Common myeloid progenitor, CD34-positive (primary cell): ENCODE measurements around the gene ZBTB2.
"Not testable (repeated sequence)": the region's sequence is repeated elsewhere in the genome, so short reads cannot be mapped to it uniquely, and the experiment has no call there.

Source experiments
- CTCF ChIA-PET: fragments of 350-600 bp; sonication (Branson Sonifier 250); formaldehyde crosslinking; loops from one replicate; lab custom pipeline; 2021; ENCODE audit warnings: antibody characterized with exemption; lab: Charles Lee
- POLR2A ChIA-PET: fragments of 350-600 bp; sonication (Branson Sonifier 250); formaldehyde crosslinking; loops from one replicate; lab custom pipeline; 2021; ENCODE audit warnings: antibody characterized with exemption; lab: Charles Lee
- DNase-seq, 3 donors: peaks; one replicate each; pipeline versions ENCODE4 v3.0.0 to v3.0.0-alpha.2; 2013
- H3K27ac ChIP-seq, 2 experiments: 1 replicate in 1 of 2; 2 replicates in 1 of 2; pipeline ENCODE4 v1.7.0; 2013; ENCODE audit warnings: inconsistent platforms in 2 of 2, low read length in 2 of 2, mild to moderate bottlenecking in 2 of 2, low read depth in 1 of 2, moderate library complexity in 1 of 2; ENCODE audit not compliant: severe bottlenecking in 2 of 2, insufficient read depth in 1 of 2, poor library complexity in 1 of 2
- H3K27me3 ChIP-seq, 5 experiments: replicated peaks in 2 of 5; 1 replicate in 3 of 5; 2 replicates in 2 of 5; pipeline versions ENCODE4 v1.6.1 to v1.7.0; 2013; ENCODE audit warnings: low read length in 4 of 5, mild to moderate bottlenecking in 2 of 5, moderate library complexity in 2 of 5, inconsistent platforms in 1 of 5; ENCODE audit not compliant: insufficient read depth in 5 of 5, control insufficient read depth in 4 of 5
- H3K36me3 ChIP-seq, 4 experiments: 1 replicate in 2 of 4; 2 replicates in 2 of 4; pipeline versions ENCODE4 v1.6.1 to v1.7.0; 2013; ENCODE audit warnings: low read length in 3 of 4, control low read depth in 1 of 4, mild to moderate bottlenecking in 1 of 4; ENCODE audit not compliant: control insufficient read depth in 4 of 4, insufficient read depth in 4 of 4
- H3K4me1 ChIP-seq, 4 experiments: 1 replicate in 3 of 4; 2 replicates in 1 of 4; pipeline versions ENCODE4 v1.6.1 to v1.7.1; 2013; ENCODE audit warnings: low read length in 3 of 4, mild to moderate bottlenecking in 3 of 4, control low read depth in 1 of 4, inconsistent platforms in 1 of 4, moderate library complexity in 1 of 4; ENCODE audit not compliant: control insufficient read depth in 4 of 4, insufficient read depth in 4 of 4; ENCODE audit errors: control extremely low read depth in 1 of 4
- H3K4me3 ChIP-seq, 7 experiments: 1 replicate in 4 of 7; 2 replicates in 3 of 7; pipeline versions ENCODE4 v1.5.1 to v1.7.0; 2013; ENCODE audit warnings: mild to moderate bottlenecking in 7 of 7, low read length in 6 of 7, moderate library complexity in 6 of 7, inconsistent platforms in 2 of 7, low read depth in 2 of 7, control low read depth in 1 of 7; ENCODE audit not compliant: insufficient read depth in 4 of 7, control insufficient read depth in 1 of 7; ENCODE audit errors: extremely low read depth in 1 of 7
- H3K9me3 ChIP-seq, 5 experiments: 1 replicate in 4 of 5; 2 replicates in 1 of 5; pipeline versions ENCODE4 v1.6.1 to v1.7.1; 2013; ENCODE audit warnings: low read length in 4 of 5, mild to moderate bottlenecking in 2 of 5, inconsistent platforms in 1 of 5, low read depth in 1 of 5, moderate library complexity in 1 of 5; ENCODE audit not compliant: control insufficient read depth in 4 of 5, insufficient read depth in 2 of 5; ENCODE audit errors: control extremely low read depth in 1 of 5
- WGBS: methylation state at CpG from one replicate; pipeline ENCODE4 v1.1.5; 2013; ENCODE audit not compliant: insufficient coverage; 5-methylcytosine and 5-hydroxymethylcytosine counted together

The ZBTB2 gene

DNA sequence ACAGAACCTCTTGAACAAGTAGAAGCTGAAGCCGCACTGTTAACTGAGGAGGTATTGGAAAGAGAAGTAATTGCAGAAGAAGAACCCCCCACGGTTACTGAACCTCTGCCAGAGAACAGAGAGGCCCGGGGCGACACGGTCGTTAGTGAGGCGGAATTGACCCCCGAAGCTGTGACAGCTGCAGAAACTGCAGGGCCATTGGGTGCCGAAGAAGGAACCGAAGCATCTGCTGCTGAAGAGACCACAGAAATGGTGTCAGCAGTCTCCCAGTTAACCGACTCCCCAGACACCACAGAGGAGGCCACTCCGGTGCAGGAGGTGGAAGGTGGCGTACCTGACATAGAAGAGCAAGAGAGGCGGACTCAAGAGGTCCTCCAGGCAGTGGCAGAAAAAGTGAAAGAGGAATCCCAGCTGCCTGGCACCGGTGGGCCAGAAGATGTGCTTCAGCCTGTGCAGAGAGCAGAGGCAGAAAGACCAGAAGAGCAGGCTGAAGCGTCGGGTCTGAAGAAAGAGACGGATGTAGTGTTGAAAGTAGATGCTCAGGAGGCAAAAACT is 40.1 kb downstream of the ZBTB2 start:
- Histone ChIP-seq H3K36me3 (no peaks in the 10 kb centered on the region), H3K4me3 (no peak overlapping the region), H3K27ac (no peak overlapping the region), H3K9me3 (no peaks in the 10 kb centered on the region), H3K27me3 (peaks cover 0 to 5% (median 2%) of the 10 kb centered on the region in 5 experiments), H3K4me1 (no peaks in the 10 kb centered on the region)
- CTCF ChIA-PET: no interaction called here
- WGBS: 96% methylated on average over 16 of the region's 18 CpGs
- DNase-seq: no peak
- POLR2A ChIA-PET: no interaction called here

DNA sequence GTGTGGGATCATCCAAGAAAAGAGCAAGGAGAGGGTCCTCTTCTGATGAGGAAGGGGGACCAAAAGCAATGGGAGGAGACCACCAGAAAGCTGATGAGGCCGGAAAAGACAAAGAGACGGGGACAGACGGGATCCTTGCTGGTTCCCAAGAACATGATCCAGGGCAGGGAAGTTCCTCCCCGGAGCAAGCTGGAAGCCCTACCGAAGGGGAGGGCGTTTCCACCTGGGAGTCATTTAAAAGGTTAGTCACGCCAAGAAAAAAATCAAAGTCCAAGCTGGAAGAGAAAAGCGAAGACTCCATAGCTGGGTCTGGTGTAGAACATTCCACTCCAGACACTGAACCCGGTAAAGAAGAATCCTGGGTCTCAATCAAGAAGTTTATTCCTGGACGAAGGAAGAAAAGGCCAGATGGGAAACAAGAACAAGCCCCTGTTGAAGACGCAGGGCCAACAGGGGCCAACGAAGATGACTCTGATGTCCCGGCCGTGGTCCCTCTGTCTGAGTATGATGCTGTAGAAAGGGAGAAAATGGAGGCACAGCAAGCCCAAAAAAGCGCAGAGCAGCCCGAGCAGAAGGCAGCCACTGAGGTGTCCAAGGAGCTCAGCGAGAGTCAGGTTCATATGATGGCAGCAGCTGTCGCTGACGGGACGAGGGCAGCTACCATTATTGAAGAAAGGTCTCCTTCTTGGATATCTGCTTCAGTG is 40.8 kb downstream of the ZBTB2 start:
- no peak overlapping the region for H3K27ac ChIP-seq
- DNase-seq: no peak
- H3K36me3 ChIP-seq: no peaks in the 10 kb centered on the region
- ChIA-PET CTCF (interaction anchor here (0.8 to 2.1 kb wide), 6 partner anchors 8 to 458 kb away, joined by 3 to 6 read pairs (median 3); no protein-coding TSS in a partner anchor), POLR2A (no interaction called here)
- peaks cover 0 to 5% (median 2%) of the 10 kb centered on the region in 5 experiments for H3K27me3 ChIP-seq
- no peaks in the 10 kb centered on the region for H3K9me3 ChIP-seq
- H3K4me3 ChIP-seq: no peak overlapping the region
- no peaks in the 10 kb centered on the region for H3K4me1 ChIP-seq
- WGBS: 96% methylated on average over 20 of the region's 20 CpGs

DNA sequence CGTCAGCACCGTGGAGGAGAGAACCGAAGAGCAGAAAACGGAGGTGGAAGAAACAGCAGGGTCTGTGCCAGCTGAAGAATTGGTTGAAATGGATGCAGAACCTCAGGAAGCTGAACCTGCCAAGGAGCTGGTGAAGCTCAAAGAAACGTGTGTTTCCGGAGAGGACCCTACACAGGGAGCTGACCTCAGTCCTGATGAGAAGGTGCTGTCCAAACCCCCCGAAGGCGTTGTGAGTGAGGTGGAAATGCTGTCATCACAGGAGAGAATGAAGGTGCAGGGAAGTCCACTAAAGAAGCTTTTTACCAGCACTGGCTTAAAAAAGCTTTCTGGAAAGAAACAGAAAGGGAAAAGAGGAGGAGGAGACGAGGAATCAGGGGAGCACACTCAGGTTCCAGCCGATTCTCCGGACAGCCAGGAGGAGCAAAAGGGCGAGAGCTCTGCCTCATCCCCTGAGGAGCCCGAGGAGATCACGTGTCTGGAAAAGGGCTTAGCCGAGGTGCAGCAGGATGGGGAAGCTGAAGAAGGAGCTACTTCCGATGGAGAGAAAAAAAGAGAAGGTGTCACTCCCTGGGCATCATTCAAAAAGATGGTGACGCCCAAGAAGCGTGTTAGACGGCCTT is 41.6 kb downstream of the ZBTB2 start:
- Histone ChIP-seq H3K27me3 (peaks cover 0 to 5% (median 2%) of the 10 kb centered on the region in 5 experiments), H3K4me1 (no peaks in the 10 kb centered on the region), H3K4me3 (no peak overlapping the region), H3K36me3 (no peaks in the 10 kb centered on the region), H3K27ac (no peak overlapping the region), H3K9me3 (no peaks in the 10 kb centered on the region)
- POLR2A ChIA-PET: no interaction called here
- CTCF ChIA-PET: interaction anchor here (0.8 to 2.1 kb wide), 6 partner anchors 9 to 457 kb away, joined by 3 to 6 read pairs (median 3); no protein-coding TSS in a partner anchor
- DNase-seq: no peak
- WGBS: 93% methylated on average over 17 of the region's 19 CpGs

DNA sequence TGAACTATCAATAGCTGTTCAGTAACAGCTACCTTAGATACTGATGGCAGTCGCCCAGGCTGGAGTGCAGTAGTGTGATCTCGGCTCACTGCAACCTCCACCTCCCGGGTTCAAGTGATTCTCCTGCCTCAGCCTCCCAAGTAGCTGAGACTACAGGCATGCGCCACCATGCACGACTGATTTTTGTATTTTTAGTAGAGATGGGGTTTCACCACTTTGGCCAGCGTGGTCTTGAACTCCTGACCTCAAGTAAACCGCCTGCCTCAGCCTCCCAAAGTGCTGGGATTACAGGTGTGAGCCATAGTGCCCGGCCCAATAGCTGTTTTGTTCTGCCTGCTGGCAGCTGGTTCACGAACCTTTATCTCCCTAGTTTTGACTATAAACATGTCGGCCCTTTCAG is 48.6 kb downstream of the ZBTB2 start:
- 99% methylated on average over 6 of the region's 10 CpGs for WGBS
- H3K27me3 ChIP-seq: not testable (repeated sequence)

DNA sequence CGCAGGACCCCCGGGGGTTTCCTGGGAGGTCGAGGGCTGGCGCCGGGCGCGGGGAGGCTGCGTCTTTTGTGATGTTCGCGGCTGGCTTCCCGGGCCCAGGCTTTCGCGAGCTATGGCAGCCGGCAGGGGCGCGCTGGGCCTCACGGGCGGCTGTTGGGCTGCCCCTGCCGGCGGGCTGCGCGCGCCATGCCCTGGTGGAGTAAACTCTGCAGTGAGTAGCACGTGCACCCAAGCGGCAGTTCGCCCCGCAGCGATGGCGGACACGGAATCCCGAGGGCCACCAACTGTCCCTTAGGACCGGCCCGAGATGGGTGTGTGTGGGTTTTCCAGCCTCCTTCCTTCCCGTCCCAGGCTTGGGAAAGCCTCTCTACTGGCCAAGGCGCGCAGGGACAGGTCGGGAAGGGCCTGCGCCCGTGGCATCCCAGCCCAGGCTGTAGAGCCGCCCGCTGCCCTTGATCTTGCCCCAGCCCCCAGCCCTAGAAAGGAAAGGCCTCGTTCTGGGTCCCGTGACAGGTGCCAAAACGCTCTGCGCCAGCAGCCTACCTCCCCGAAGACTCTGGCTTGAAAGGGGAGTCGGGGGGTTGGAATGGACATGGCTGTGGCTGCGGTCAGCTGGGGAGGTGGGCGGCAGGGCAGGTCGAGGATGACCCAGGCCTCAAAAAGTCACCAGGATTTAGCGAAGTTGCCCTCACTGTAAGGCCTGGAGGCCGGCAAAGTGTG is 49.7 kb downstream of the ZBTB2 start:
- 97% methylated on average over 33 of the region's 52 CpGs for WGBS
- no peaks in the 10 kb centered on the region for H3K36me3 ChIP-seq
- H3K4me1 ChIP-seq: no peaks in the 10 kb centered on the region
- POLR2A ChIA-PET: no interaction called here
- peaks cover 0 to 4% (median 0%) of the 10 kb centered on the region in 5 experiments for H3K27me3 ChIP-seq
- H3K9me3 ChIP-seq: no peaks in the 10 kb centered on the region
- H3K4me3 ChIP-seq: no peak overlapping the region
- no peak overlapping the region for H3K27ac ChIP-seq
- DNase-seq: no peak
- CTCF ChIA-PET: no interaction called here

More for the DNA sequence above, 48.6 kb downstream of the ZBTB2 start:
- H3K4me3 ChIP-seq, H3K4me1 ChIP-seq, H3K9me3 ChIP-seq, H3K27ac ChIP-seq, POLR2A ChIA-PET, H3K36me3 ChIP-seq, DNase-seq: not testable (repeated sequence)
- CTCF ChIA-PET: interaction anchor here (1.2 kb wide), 1 partner anchor 10 kb away, joined by 4 read pairs; no protein-coding TSS in a partner anchor

DNA sequence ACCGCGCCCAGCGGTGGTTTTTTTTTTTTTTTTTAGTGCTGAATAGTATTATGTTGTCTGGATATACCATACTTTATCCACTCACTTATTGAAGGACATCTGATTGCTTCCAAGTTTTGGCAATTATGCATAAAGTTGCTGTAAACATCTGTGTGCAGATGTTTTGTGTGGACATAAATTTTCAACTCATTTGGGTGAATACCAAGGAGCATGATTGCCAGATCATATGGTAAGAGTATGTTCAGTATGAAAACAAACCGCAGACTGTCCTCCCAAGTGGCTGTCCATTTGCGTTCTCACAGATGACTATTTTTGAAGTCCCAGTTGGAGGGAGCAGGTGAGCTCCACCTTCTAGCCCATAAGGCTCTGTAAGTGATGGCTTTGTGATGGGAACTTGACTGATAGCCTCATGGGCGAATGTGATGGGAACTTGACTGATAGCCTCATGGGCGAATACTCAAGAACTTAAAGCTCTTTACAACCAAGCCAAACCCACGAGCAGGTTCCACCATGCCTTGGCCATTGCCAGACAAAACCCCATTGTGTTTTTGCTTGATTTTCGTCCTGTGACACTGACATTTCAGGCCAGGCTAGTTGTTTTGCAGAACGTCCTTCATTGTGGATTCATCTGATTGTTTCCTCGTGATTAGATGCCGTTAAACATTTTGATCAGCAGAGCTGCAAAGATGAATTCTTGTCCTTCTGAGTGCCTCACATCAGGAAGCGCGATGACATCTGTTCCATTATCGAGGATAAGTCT is 51.0 kb downstream of the ZBTB2 start:
- Histone ChIP-seq H3K4me3 (no peak overlapping the region), H3K27me3 (peaks cover 0 to 4% (median 0%) of the 10 kb centered on the region in 5 experiments), H3K9me3 (no peaks in the 10 kb centered on the region), H3K27ac (no peak overlapping the region), H3K4me1 (no peaks in the 10 kb centered on the region), H3K36me3 (no peaks in the 10 kb centered on the region)
- 93% methylated on average over 11 of the region's 15 CpGs for WGBS
- ChIA-PET POLR2A (no interaction called here), CTCF (interaction anchor here (0.7 to 1.2 kb wide), 2 partner anchors 16 to 49 kb away, joined by 3 read pairs; no protein-coding TSS in a partner anchor)
- DNase-seq: no peak
